K562 (cell line): Measurements from ENCODE around the gene NOP10. TPM values are rescaled to one million over a fixed set of nuclear protein-coding genes. Genes with fewer than 3 reads are reported as not detected.
A peak's percentile ranks its signal among the peaks of the same experiment; 100 is the strongest.

Experiments used
- BRD4 ChIP-seq: fragments of 200-600 bp; sonication (generic); IDR thresholded peaks from 2 replicates; pipeline ENCODE4 v1.6.1; 2017; ENCODE audit warnings: inconsistent platforms
- CEBPG ChIP-seq, 3 experiments: fragments of 200-800 bp in 1 of 3; sonication (Bioruptor generic) in 1 of 3; sonication (generic) in 1 of 3; formaldehyde crosslinking in 1 of 3; IDR thresholded peaks in 2 of 3; conservative IDR thresholded peaks in 1 of 3; 2 replicates each; pipeline versions ENCODE4 v1.6.1 to v1.8.0; 2016 to 2022; ENCODE audit warnings: missing compliant biosample characterization in 2 of 3, missing genetic modification characterization in 2 of 3, mild to moderate bottlenecking in 1 of 3, missing genetic modification reagents in 1 of 3
- CHAMP1 ChIP-seq: fragments of 450-650 bp; IDR thresholded peaks from 2 replicates; pipeline ENCODE4 v1.6.1; 2016; ENCODE audit warnings: mild to moderate bottlenecking
- CLOCK ChIP-seq: fragments of 250-450 bp; sonication (Bioruptor Pico); IDR thresholded peaks from 2 replicates; pipeline ENCODE4 v1.4.0; 2020; ENCODE audit warnings: mild to moderate bottlenecking, moderate library complexity, borderline replicate concordance
- DMBX1 ChIP-seq: fragments of 250-450 bp; sonication (Bioruptor Pico); IDR thresholded peaks from 2 replicates; pipeline ENCODE4 v1.8.0; 2022; ENCODE audit warnings: inconsistent platforms, mild to moderate bottlenecking, moderate library complexity, borderline replicate concordance
- ETS2 ChIP-seq: IDR thresholded peaks from 2 replicates; pipeline ENCODE4 v1.6.1; 2016; ENCODE audit warnings: borderline replicate concordance, missing genetic modification characterization, mild to moderate bottlenecking, moderate library complexity, missing compliant biosample characterization; ENCODE audit not compliant: poor library complexity, severe bottlenecking
- ETV5 ChIP-seq: sonication (generic); formaldehyde crosslinking; IDR thresholded peaks from 2 replicates; pipeline ENCODE4 v1.4.0; 2020; ENCODE audit warnings: low read depth, mild to moderate bottlenecking, missing genetic modification reagents
- HNRNPK ChIP-seq: fragments of 200-400 bp; formaldehyde crosslinking; IDR thresholded peaks from one replicate; pipeline ENCODE4 v1.6.1; 2018; ENCODE audit warnings: mild to moderate bottlenecking, low read depth, low read length; ENCODE audit not compliant: poor library complexity, severe bottlenecking
- NFYB ChIP-seq: IDR thresholded peaks from 2 replicates; pipeline ENCODE4 v1.6.1; 2011; ENCODE audit warnings: mild to moderate bottlenecking, moderate library complexity; ENCODE audit not compliant: insufficient read length; ENCODE audit errors: extremely low read depth
- NRF1 ChIP-seq, 2 experiments: fragments of 450-650 bp; IDR thresholded peaks in 1 of 2; conservative IDR thresholded peaks in 1 of 2; 2 replicates each; pipeline ENCODE4 v1.6.1; 2014; ENCODE audit warnings: mild to moderate bottlenecking in 2 of 2
- ZNF77 ChIP-seq: fragments of 250-450 bp; sonication (Bioruptor Pico); IDR thresholded peaks from 2 replicates; pipeline ENCODE4 v1.5.0; 2020
- polyA plus RNA-seq, 8 experiments: library from polyadenylated mRNA; depleted of rRNA in 4 of 8; stranded (reverse) in 5 of 8; unstranded in 3 of 8; fragments of >200 nt; fragmentation: Nextera tagmentation in 2 of 8; fragmentation: Illumina TruSeq in 1 of 8; extraction: Ambion mirVana in 2 of 8; extraction: Trizol in 1 of 8; gene quantifications; 2 replicates each; pipeline versions ENCODE4 v1.2.1 to v1.2.3, GENCODE V29; 2011 to 2014; ENCODE audit warnings: inconsistent platforms in 1 of 8, missing spikeins in 1 of 8
- total RNA-seq, 7 experiments: library from RNA; depleted of rRNA in 6 of 7; stranded (reverse); fragments of >200 nt in 6 of 7; fragmentation: Illumina TruSeq in 2 of 7; extraction: Trizol in 2 of 7; gene quantifications; 2 replicates each; pipeline versions ENCODE4 v1.2.1 to v1.2.3, GENCODE V29; 2011 to 2021; ENCODE audit warnings: low replicate concordance in 1 of 7
- TF ChIP-seq, protein P1 (sequence below): fragments of 450-650 bp; IDR thresholded peaks from 2 replicates; pipeline ENCODE4 v1.6.1; 2017; ENCODE audit warnings: mild to moderate bottlenecking, moderate library complexity
- TF ChIP-seq, protein P2 (sequence below), 2 experiments: fragments of 450-650 bp; IDR thresholded peaks; 2 replicates each; pipeline ENCODE4 v1.6.1; 2018; ENCODE audit warnings: mild to moderate bottlenecking in 2 of 2, low read depth in 1 of 2; ENCODE audit not compliant: partially characterized antibody in 2 of 2
- TF ChIP-seq, protein P3 (sequence below): sonication (generic); formaldehyde crosslinking; IDR thresholded peaks from 2 replicates; pipeline ENCODE4 v1.9.0; 2022; ENCODE audit warnings: mild to moderate bottlenecking, missing genetic modification reagents

Gene NOP10
- total and polyA plus RNA-seq, 9 of the 15 experiments (the other 6 are each of a cell fraction or from before 2014, with no cell fraction given), result 250 to 1,663 (median 449) TPM

- TF ChIP-seq HNRNPK (no peak), ETV5 (CRISPR knock-in tag) (no peak), ETS2 (tag) (no peak), NRF1 (conservative IDR thresholded peaks at IDR 0.05 in 1 of 2, IDR thresholded peaks at IDR 0.05 in 1 of 2) (no peak), CEBPG (CRISPR knock-in tag; IDR thresholded peaks at IDR 0.05) (no peak), CEBPG (tag; conservative IDR thresholded peaks at IDR 0.05 in 1 of 2, IDR thresholded peaks at IDR 0.05 in 1 of 2) (no peak), ZNF77 (CRISPR knock-in tag) (no peak), BRD4 (no peak), DMBX1 (CRISPR knock-in tag) (no peak), CHAMP1 (no peak), NFYB (no peak), CLOCK (no peak)
- TF ChIP-seq, protein P1, sequence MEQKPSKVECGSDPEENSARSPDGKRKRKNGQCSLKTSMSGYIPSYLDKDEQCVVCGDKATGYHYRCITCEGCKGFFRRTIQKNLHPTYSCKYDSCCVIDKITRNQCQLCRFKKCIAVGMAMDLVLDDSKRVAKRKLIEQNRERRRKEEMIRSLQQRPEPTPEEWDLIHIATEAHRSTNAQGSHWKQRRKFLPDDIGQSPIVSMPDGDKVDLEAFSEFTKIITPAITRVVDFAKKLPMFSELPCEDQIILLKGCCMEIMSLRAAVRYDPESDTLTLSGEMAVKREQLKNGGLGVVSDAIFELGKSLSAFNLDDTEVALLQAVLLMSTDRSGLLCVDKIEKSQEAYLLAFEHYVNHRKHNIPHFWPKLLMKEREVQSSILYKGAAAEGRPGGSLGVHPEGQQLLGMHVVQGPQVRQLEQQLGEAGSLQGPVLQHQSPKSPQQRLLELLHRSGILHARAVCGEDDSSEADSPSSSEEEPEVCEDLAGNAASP, result no peak
- TF ChIP-seq, protein P2, sequence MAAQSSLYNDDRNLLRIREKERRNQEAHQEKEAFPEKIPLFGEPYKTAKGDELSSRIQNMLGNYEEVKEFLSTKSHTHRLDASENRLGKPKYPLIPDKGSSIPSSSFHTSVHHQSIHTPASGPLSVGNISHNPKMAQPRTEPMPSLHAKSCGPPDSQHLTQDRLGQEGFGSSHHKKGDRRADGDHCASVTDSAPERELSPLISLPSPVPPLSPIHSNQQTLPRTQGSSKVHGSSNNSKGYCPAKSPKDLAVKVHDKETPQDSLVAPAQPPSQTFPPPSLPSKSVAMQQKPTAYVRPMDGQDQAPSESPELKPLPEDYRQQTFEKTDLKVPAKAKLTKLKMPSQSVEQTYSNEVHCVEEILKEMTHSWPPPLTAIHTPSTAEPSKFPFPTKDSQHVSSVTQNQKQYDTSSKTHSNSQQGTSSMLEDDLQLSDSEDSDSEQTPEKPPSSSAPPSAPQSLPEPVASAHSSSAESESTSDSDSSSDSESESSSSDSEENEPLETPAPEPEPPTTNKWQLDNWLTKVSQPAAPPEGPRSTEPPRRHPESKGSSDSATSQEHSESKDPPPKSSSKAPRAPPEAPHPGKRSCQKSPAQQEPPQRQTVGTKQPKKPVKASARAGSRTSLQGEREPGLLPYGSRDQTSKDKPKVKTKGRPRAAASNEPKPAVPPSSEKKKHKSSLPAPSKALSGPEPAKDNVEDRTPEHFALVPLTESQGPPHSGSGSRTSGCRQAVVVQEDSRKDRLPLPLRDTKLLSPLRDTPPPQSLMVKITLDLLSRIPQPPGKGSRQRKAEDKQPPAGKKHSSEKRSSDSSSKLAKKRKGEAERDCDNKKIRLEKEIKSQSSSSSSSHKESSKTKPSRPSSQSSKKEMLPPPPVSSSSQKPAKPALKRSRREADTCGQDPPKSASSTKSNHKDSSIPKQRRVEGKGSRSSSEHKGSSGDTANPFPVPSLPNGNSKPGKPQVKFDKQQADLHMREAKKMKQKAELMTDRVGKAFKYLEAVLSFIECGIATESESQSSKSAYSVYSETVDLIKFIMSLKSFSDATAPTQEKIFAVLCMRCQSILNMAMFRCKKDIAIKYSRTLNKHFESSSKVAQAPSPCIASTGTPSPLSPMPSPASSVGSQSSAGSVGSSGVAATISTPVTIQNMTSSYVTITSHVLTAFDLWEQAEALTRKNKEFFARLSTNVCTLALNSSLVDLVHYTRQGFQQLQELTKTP (IDR thresholded peaks at IDR 0.05; ENCODE audit: low read depth in 1 of 2, partially characterized antibody in 2 of 2), result peak in 1 of 2 experiments; percentile 48
- TF ChIP-seq, protein P3, sequence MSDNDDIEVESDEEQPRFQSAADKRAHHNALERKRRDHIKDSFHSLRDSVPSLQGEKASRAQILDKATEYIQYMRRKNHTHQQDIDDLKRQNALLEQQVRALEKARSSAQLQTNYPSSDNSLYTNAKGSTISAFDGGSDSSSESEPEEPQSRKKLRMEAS (CRISPR knock-in tag), result no peak
These were observed 24.5 kb downstream of the NOP10 start (continued) for GRCh38 chr15:34318277-34319079.
